Hepatocyte (in vitro differentiated cells): ENCODE results near the gene TMPRSS11B.

Experiments
- EZH2phosphoT487 ChIP-seq: fragments of 200-600 bp; sonication (generic); IDR thresholded peaks from one replicate; pipeline ENCODE4 v1.6.1; 2018; ENCODE audit warnings: antibody characterized with exemption, mild to moderate bottlenecking, low read depth, moderate library complexity; ENCODE audit not compliant: unreplicated experiment, severe bottlenecking
- TF ChIP-seq, protein P1 (sequence below): fragments of 200-600 bp; sonication (generic); IDR thresholded peaks from 2 replicates; pipeline ENCODE4 v1.5.1; 2016; ENCODE audit warnings: antibody characterized with exemption, mild to moderate bottlenecking; ENCODE audit not compliant: poor library complexity

DNA sequence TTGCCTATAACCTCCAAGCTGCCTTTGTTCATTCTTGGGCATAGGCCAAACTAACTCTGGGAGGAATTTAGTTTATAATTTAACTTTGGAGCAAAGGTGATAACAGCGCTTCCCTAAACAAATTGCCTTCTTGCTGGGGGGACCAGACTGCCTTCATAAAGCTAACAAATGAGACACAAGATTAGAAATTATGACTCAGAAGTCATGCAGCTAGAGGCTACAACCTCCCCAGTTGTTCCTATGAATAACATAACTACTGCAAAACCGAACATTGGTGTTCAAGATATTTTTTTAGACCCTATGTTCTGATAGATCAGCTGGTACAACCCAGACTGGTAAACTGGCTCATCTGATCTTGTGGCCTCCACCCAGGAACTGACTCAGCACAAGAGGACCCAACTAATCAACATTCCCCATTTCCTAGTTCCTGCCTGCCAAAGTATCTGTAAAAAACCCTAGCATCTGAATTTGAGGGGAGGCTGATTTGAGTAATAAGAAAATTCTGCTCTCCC is 22.0 kb upstream of the TMPRSS11B start:
- TF ChIP-seq, protein P1, sequence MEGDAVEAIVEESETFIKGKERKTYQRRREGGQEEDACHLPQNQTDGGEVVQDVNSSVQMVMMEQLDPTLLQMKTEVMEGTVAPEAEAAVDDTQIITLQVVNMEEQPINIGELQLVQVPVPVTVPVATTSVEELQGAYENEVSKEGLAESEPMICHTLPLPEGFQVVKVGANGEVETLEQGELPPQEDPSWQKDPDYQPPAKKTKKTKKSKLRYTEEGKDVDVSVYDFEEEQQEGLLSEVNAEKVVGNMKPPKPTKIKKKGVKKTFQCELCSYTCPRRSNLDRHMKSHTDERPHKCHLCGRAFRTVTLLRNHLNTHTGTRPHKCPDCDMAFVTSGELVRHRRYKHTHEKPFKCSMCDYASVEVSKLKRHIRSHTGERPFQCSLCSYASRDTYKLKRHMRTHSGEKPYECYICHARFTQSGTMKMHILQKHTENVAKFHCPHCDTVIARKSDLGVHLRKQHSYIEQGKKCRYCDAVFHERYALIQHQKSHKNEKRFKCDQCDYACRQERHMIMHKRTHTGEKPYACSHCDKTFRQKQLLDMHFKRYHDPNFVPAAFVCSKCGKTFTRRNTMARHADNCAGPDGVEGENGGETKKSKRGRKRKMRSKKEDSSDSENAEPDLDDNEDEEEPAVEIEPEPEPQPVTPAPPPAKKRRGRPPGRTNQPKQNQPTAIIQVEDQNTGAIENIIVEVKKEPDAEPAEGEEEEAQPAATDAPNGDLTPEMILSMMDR, result no peak
- no peak for TF ChIP-seq EZH2phosphoT487
